MM.1S (cell line): Measurements from ENCODE around the gene SLC25A53.

Source experiments
- EZH2 ChIP-seq: fragments of 300-600 bp; sonication (generic); optimal IDR thresholded peaks from 2 replicates; pipeline ENCODE3; 2017; ENCODE audit warnings: low read depth, mild to moderate bottlenecking, antibody characterized with exemption, low read length, mixed read lengths
- TF ChIP-seq, protein P1 (sequence below): fragments of 300-600 bp; sonication (generic); IDR thresholded peaks from 2 replicates; pipeline ENCODE4 v1.5.1; 2016; ENCODE audit warnings: antibody characterized with exemption, low read length, mixed read lengths

DNA sequence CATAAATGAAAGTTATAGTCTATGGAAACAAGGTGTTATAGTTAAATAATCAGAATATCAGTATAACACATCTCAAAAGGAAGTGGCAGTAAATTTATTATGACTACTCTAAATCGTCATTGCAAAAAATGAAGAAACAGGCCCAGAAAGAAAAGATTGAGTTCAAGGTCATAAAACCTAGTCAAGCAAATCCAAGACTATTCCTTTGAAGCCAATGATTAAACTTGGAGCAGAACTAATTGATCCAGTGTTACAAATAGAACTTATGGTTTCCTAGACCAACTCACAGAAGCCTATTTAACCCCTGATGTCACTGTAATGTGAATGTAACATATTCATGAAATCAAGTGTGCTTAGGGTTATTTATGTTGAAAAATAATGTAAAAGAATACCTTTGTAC, 11.3 kb upstream of the SLC25A53 start:
- TF ChIP-seq, protein P1, sequence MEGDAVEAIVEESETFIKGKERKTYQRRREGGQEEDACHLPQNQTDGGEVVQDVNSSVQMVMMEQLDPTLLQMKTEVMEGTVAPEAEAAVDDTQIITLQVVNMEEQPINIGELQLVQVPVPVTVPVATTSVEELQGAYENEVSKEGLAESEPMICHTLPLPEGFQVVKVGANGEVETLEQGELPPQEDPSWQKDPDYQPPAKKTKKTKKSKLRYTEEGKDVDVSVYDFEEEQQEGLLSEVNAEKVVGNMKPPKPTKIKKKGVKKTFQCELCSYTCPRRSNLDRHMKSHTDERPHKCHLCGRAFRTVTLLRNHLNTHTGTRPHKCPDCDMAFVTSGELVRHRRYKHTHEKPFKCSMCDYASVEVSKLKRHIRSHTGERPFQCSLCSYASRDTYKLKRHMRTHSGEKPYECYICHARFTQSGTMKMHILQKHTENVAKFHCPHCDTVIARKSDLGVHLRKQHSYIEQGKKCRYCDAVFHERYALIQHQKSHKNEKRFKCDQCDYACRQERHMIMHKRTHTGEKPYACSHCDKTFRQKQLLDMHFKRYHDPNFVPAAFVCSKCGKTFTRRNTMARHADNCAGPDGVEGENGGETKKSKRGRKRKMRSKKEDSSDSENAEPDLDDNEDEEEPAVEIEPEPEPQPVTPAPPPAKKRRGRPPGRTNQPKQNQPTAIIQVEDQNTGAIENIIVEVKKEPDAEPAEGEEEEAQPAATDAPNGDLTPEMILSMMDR = no peak
- TF ChIP-seq EZH2 = no peak
